Fibroblast of skin of back (primary cell): Measurements from ENCODE around the gene CHIA.
"Not testable (repeated sequence)": the region's sequence is repeated elsewhere in the genome, so short reads cannot be mapped to it uniquely, and the experiment has no call there.

ENCODE experiments used
- DNase-seq: peaks from one replicate; pipeline ENCODE4 v3.0.0-alpha.2; 2013

CHIA gene

GRCh38 chr1:111285879-111286278 lies 4.8 kb upstream of the CHIA start:
- DNase-seq, result no peak

DNA sequence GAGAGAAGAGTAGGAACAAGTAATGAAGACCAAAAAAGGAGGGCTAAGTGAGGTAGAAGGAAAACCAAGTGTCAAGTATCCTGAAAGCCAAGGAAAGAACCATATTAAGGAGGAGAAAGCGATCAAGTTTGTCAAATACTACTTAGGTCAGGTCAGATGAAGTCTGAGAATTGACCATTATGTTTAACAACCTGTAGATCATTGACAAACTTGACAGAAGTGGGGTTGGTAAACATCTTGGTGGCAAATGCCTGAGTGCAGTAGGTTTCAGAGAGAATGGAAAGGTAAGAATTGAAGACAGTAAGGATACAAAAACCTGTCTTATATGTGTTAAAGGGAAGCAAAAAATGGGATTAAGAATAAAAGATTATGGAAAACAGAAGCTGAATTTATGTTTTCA lies 3.7 kb upstream of the CHIA start:
- DNase-seq, result no peak

- no peak for DNase-seq
Measured at GRCh38 chr1:111289371-111289770, 1.3 kb upstream of the CHIA start.

- no peak for DNase-seq
Measured at GRCh38 chr1:111290104-111290503, 547 bp upstream of the CHIA start.

DNA sequence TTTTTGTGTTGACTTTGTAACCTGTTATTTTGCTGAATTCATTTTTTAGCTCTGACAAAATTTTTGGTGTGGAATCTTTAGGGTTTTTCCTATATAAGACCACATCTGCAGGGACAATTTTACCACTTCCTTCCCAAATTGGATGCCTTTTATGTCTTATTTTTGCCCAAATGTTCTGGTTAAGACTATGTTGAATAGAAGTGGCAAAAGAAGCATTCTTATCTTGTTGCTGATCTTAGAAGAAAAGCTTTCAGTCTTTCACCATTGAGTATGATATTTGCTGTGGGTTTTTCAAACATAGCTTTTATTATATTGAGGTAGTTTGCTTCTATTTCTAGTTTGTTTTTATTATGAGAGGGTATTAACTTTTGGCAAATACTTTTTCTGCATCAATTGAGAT lies 3.7 kb downstream of the CHIA start:
- no peak for DNase-seq

- DNase-seq, result no peak
Measured at GRCh38 chr1:111302374-111302773, 11.7 kb downstream of the CHIA start.

DNA sequence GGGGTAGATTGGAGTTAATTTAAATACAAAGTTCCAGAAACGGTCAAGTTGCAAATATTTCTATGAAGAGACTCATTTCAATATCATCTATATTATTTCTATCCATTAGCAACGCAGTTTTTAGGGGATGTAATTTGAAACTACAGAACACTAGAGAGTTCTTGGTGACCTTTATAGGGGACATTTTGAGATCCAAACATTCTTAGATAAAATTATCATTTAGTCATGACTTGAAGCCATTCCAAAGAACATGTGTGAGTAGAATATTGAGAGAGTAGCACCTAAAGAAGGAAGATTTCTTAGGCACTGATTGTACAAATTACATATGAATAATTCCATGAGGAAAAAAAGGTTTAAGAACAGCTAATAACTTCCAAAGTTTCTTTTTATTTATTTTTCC lies 19.0 kb downstream of the CHIA start:
- DNase-seq, result no peak

DNA sequence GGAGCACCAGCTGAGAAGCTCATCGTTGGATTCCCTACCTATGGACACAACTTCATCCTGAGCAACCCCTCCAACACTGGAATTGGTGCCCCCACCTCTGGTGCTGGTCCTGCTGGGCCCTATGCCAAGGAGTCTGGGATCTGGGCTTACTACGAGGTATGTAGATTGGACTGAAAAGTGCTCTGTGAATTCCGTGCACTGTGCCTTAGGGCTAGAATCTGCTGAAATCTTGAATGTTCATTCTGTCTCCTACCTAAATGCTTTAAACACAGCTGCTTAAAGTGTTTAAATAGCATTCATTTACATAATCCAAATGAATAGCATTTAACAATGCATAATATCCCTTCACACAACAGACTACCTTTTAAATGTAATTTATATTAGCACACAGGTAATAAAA lies 27.9 kb downstream of the CHIA start:
- DNase-seq, result no peak

DNA sequence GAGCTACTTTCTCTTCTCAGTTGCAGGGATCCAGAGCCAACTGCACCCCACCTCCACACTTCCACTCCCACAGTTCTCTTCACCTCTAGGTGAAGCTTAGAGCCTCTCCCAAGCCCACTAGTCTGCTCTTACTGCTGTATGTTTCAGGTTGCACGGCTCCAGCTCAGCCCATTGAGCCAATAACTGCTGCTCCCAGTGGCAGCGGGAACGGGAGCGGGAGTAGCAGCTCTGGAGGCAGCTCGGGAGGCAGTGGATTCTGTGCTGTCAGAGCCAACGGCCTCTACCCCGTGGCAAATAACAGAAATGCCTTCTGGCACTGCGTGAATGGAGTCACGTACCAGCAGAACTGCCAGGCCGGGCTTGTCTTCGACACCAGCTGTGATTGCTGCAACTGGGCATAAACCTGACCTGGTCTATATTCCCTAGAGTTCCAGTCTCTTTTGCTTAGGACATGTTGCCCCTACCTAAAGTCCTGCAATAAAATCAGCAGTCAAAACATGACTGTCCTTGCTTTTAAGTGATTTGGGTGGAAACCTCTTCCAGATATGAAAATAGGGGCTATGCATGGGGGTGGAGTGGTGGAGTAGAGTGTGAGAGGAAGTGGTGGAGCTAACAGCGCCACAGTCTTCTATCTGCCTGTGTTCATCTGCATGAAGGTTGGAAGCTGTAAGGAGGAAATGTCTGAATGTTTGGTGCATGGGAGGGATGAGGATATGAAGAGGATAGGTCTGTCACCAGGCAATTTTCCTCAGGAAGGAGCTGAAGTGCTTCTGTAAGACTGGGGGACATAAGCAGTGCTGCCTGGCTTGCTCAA lies 29.6 kb downstream of the CHIA start:
- DNase-seq, result no peak

- no peak for DNase-seq
Measured at GRCh38 chr1:111323231-111323630, 32.6 kb downstream of the CHIA start.

DNA sequence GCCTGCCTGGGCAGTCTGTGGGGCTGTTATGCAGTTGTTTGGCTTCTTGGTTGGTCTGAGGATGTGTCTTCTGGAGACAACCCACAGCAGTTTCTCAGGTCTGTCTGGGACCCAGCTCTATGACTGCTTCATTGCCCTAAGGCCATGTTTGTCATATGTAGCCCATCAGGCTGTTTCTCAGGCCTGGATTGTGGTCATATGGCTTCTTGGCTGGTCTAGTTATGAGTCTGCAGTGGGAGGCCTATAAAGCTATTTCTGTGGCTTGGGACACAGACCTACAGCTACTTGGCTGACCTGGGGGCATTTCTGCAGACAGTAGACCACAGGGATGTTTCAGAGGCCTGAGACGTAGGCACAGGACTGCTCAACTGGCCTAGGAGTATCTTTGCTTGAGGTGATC lies 41.5 kb downstream of the CHIA start:
- no peak for DNase-seq

DNA sequence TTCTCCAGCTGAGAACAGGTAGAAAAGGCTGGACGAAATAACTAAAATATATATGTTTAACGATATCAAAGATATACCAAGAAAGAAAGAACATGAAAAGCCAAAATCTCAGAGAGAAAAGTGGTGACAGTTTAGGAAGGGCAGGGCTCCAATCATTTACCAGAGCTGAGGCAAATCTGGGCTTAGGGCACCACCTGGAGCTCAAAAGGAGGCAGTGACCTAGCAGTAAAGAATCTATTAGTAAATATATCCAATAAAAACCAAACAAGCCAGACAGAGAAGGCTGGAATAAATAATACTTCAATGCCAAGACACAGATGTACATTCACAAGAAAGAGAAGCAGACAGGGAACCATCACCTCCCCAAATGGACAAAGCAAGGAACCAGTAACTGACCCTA lies 43.5 kb downstream of the CHIA start:
- no peak for DNase-seq

DNA sequence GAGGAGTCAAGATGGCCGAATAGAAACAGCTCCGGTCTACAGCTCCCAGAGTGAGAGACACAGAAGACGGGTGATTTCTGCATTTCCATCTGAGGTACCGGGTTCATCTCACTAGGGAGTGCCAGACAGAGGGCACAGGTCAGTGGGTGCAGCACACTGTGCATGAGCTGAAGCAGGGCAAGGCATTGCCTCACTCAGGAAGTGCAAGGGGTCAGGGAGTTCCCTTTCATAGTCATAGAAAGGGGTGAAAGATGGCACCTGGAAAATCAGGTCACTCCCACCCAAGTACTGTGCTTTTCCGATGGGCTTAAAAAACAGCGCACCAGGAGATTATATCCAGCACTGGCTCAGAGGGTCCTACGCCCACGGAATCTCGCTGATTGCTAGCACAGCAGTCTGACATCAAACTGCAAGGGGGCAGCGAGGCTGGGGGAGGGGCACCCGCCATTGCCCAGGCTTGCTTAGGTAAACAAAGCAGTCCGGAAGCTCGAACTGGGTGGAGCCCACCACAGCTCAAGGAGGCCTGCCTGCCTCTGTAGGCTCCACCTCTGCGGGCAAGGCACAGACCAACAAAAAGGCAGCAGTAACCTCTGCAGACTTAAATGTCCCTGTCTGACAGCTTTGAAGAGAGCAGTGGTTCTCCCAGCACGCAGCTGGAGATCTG lies 44.7 kb downstream of the CHIA start:
- DNase-seq, result not testable (repeated sequence)

DNA sequence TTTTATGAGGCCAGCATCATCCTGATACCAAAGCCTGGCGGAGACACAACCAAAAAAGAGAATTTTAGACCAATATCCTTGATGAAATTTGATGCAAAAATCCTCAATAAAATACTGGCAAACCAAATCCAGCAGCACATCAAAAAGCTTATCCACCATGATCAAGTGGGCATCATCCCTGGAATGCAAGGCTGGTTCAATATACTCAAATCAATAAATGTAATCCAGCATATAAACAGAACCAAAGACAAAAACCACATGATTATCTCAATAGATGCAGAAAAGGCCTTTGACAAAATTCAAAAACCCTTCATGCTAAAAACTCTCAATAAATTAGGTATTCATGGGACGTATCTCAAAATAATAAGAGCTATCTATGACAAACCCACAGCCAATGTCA lies 48.2 kb downstream of the CHIA start:
- not testable (repeated sequence) for DNase-seq

GRCh38 chr1:111346089-111346885 lies 55.6 kb downstream of the CHIA start:
- DNase-seq, result peak; percentile 70

DNA sequence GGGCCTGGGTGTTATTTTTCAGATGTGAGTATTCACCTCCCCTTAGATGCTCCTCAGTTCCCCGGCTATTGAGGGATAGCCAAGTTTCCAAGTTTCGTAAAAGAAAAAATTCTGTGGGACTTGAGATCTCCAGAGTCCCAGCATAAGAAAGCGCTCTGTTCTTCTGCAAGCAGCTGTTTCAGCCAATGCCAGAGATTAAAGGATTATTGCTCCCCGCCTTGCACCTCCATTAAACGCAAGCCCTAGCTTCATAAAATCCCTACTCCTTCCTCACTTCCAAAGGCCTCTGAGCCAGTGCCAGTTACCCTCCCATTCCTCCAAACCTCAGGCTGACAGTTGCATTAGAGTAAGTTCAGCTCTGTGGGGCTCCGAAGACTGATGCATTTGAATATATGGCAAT lies 56.4 kb downstream of the CHIA start:
- no peak for DNase-seq

DNA sequence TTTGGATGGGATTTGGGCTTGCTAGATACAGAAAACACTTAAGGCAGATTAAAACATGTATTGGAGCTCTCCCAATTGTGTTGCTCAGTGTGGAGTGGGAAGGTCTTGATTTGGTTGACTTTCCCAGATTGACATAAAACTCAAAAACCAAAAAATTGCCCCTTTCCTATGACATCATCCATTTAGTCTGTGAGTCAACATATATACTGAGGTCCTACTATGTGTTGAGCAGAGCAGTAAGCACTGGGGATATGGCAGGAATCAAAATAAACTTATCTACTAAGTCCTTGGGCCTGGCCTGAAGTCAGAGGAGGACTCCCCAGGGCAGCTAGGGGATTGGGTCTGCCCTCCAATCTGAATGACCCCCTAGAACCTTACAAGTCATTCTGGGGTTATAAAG lies 61.0 kb downstream of the CHIA start:
- no peak for DNase-seq

GRCh38 chr1:111354584-111354983 lies 63.9 kb downstream of the CHIA start:
- DNase-seq, result no peak

- DNase-seq, result no peak
Measured at GRCh38 chr1:111358964-111359363, 68.3 kb downstream of the CHIA start.

- DNase-seq, result no peak
Measured at GRCh38 chr1:111359376-111359775, 68.7 kb downstream of the CHIA start.

DNA sequence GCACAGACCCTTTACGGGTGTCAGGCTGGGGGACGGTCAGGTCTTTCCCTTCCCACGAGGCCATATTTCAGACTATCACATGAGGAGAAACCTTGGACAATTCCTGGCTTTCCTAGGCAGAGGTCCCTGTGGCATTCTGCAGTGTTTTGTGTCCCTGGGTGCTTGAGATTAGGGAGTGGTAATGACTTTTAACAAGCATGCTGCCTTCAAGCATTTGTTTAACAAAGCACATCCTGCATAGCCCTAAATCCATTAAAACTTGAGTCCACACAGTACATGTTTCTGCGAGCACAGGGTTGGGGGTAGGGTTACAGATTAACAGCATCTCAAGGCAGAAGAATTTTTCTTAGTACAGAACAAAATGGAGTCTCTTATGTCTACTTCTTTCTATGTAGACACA lies 69.6 kb downstream of the CHIA start:
- DNase-seq, result not testable (repeated sequence)

DNA sequence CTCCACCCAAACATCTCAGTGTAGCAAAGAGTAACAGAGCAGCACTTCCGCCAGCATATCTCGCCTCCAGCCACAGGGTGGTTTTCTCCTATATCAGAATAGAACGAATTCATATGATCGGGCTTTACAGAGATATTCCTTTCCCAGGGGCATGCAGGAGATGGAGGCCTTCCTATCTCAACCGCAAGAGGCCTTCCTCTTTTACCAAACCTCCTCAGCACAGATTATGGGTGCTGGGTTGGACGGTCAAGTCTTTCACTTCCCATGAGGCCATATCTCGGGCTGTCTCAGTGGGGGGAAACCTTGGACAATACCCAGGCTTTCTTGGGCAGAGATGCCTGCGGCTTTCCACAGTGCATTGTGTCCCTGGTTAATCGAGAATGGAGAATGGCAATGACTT lies 71.1 kb downstream of the CHIA start:
- no peak for DNase-seq

DNA sequence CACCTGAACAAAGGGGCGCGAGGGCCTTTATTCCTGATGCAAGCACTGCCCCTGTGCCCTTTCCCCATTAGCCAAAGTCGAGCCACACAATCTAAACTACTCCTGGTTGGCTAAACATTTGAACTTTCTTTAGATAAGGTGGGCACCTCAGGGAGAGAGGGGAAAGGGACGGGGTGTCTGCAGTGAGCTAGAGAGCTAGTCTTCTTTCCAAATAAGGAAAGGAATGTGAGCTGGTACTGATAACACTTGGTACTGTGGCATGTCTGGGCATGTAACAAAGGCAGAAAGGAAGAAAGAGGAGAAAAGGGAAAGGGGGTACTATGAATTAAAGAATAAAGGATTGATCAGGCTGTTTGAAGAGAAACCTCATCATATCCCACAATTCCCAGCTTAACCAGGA lies 74.0 kb downstream of the CHIA start:
- peak; percentile 8 for DNase-seq

GRCh38 chr1:111366256-111366655 lies 75.6 kb downstream of the CHIA start:
- DNase-seq, result peak; percentile 11
